Kidney glomerular epithelial cell (primary cell): ENCODE results near the gene ANP32A.
"Not testable (repeated sequence)": the region's sequence is repeated elsewhere in the genome, so short reads cannot be mapped to it uniquely, and the experiment has no call there.

Experiments
- DNase-seq: peaks from one replicate; lab custom pipeline; 2025; lab: John Stamatoyannopoulos, UW

The ANP32A gene

DNA sequence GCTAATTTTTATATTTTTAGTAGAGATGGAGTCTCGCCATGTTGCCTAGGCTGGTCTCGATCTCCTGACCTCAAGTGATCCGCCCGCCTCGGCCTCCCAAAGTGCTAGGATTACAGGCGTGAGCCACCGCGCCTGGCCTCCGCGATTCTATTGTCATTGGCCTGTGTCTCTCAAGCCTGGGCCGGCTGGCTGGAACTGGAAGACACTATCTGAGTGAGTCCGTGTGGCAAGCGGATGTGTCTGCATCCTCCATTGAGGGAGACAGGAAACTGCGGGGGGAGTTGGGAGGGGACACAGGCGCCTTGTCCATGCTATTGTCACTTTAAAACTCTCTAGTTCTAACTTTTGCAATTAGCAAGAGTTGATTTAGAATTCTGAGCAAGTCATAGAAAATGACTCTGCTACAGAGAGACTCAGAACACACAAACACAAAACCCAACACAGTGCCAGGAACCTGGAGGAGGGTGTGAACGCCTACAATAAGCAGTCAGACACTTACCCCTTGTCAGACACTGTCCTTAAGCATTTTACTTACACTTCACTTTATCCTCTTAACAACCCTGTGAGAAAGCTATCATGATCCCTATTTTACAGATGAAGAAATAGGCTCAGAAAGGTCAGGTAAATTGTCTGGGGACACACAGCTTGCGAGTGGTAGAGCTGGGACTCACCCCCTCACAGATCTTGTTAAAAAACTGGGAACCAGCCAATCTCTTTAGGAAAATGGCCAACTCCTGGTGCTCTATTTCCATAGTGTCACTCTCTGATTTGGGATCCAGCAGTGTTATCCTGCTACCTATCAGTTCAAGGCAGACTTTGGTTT is 38.7 kb downstream of the ANP32A start:
- no peak for DNase-seq

DNA sequence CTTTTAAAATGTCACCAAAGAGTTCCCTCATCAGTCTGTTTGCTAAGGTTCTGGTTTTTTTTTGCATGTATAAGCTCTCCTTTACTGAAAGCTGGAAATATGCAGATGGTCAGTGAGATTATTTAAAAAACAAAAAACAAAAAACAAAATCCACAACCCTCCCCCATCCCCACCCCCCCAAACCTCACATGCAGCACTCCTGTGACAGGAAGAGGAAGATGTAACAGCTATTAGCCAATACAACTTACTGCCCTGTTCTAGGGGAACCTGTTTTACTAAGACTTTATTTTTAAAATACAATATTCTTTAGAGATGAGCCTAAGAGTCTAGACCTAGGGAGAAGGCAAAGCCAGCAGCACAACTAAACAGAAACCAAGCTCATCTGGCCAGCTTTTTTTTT is 39.5 kb downstream of the ANP32A start:
- DNase-seq: no peak

DNA sequence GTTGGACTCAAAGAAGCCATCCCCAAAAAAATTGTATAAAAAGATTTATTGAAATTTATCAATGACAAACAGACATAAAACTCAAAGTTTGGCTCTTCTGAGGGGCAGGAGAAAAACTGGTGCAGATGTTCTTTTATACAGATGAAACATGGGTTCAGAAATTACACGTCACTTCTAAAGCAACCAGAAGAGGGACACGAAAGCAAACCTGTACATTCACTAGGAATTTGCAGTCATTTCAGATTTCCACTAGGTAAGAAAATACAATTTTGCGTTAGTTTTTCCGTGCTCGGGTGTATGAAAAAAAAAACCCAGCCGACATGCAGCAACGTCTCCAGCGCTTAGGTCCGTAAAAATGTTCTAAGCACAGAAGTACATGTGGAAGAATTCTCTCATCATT is 41.8 kb downstream of the ANP32A start:
- no peak for DNase-seq

DNA sequence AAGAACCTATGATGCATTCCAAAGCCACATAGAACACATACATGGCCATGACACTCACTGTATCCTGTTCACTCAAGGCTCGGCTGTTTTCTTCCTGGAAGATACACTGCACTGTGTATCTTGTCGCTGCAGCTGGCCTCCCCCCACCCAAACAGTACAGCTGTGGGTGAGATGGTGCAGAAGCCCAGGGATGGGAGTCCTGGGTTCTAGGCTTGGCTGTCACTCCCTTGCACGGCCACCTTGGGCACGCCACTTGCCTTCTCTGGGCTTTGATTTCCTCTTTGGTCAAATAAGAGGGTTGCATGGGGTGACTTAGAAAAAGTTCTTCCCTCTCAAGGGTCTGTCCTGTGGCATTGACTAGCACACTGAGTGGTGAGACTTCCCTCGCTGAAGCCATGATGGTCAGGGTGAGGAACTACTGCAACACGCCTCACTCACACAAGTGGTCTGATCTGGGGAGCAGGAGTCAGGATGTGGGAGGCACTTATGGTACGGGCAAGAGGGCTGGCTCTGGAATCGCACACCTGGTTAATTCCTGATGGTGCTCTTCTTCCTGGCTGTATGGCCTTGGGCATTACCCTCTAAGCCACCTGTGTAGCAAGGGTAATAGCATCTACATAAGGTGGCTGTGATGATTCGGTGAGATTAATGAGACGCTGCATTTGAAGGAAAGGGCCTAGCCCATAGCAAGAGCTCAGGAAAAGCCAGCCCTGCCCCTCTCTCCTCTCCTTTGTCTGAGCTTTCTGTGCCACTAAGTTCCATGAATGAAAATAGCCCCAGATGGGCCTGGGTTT is 44.0 kb downstream of the ANP32A start:
- DNase-seq: no peak

DNA sequence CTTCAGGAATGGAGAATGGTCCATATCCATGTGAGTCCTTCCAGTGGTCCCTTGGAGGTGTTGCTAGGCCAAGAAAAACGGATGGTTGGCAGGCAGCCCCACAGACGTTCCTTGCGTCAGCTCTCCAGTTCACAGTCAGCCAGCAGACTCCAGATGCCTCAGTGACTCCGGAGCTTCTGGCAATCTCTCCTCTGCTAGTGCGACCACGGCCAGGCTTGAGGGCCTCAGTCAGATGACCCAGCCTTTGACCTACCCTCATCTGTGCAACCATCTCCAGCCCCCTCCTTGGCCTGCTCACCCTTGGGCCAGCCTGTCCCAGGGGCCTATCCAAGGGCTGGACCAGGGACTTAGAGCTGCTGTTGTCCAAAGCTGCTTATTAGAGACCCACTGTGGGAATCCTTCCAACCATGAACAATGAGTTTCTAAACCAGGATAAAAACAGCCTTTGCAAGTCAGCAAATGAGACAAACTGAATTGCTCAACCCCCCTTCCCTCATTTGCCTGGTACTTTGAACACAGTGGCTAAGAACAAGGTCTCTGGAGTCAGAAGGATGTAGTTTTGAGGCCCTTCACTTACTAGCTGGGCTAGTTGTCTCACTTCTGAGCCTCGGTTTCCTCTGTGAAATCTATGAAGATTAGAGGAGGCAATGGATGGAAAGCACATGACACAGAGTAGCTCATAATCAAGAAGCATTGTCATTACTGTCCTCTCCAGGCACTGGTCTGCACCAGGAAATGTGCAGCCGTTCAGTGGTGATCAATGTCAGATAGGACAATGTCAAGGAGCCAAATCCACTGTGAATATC is 44.8 kb downstream of the ANP32A start:
- no peak for DNase-seq

DNA sequence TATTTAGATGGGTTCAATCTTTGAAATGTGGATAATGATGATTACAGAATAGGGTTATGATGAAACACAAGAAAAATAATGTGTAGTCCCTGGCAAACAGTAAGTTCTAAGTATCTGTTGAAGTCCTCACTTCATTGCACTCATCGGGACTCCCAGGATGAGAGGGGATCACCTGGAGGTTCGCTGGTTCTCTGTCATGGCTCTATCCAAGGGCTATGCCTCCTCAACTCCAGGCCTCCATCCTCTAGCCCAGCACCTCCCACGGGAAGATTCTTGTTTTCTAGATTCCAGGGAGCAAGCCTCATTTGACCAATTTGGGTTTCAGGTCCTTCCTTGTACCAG is 45.5 kb downstream of the ANP32A start:
- DNase-seq: no peak

DNA sequence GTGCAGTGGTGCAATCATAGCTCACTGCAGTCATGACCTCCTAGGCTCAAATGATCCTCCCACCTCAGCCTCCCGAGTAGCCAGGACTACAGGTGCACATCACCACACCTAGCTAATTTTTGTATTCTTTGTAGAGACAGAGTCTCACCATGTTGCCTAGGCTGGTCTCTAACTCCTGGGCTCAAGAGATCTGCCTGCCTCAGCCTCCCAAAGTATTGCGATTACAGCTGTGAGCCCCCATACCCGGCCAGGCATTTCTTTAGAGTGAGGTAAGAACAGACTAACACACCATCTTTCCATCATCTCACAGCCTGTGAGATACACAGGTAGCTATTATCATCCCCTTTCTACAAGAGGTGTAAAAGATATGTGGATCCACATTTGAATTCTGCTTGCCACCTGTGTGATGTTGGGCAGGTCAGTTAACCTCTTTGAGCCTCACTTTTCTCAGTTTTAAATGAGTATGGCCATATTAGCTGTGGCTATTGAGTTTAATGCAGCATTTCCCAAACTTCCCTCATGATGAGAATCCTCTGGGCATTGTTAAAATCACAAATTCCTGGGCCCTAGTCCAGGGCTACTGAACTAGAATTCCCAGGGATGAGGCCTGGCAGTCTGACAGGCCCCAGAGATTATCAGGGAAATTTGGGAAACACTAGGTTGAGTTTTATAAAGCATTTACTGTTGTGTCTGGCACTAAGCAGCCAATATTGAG is 46.0 kb downstream of the ANP32A start:
- no peak for DNase-seq

DNA sequence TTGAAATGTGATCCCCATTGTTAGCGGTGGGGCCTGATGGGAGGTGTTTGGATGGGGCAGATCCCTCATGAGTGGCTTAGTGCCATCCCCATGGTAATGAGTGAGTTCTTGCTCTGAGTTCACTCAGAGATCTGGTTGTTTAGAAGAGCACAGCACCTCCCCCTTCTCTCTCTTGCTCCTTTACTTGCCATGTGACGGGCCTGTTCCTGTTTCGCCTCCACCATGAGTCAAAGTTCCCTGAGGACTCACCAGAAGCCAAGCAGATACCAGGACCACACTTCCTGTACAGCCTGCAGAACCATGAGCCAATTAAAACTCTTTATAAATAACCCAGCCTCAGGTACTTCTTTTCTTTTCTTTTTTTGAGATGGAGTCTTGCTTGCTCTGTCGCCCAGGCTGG is 46.6 kb downstream of the ANP32A start:
- DNase-seq: no peak

DNA sequence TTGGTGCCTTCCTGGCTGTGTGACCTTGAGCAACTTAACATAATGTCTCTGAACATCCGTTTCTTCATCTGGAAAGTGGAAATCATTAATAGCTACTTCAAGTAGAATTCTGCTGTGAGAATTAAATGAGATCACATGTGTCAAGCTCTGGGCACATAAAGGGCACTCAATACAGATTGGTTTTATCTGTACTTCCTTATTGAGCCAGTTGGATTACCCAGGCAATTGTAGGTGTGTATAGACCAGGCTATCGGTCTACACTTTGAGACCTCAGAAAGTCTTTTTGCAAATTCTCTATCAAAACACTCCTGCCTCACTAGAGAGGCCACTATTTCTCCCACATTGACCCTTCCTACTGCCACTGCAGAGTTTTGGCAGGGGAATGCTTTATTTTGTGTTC is 47.7 kb downstream of the ANP32A start:
- no peak for DNase-seq

DNA sequence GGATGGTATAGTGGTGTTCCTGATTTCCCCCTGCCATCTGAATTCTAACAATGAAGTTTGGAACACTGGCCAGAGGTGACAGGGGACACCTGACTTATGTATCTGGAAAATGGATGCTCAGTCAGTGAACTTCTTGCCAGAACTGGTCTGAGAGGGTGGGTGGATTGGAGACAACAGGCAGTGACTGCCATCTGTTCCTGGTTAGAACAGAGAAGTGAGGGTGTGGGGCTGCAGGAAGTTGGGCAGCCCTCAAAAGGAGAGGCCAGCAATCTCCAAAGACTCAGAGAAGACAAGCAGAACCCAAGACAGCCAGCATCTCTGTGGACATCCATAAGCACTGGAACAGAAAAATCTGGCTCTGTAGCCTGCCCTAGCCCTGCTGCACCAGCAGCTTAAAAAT is 50.5 kb downstream of the ANP32A start:
- DNase-seq: no peak

DNA sequence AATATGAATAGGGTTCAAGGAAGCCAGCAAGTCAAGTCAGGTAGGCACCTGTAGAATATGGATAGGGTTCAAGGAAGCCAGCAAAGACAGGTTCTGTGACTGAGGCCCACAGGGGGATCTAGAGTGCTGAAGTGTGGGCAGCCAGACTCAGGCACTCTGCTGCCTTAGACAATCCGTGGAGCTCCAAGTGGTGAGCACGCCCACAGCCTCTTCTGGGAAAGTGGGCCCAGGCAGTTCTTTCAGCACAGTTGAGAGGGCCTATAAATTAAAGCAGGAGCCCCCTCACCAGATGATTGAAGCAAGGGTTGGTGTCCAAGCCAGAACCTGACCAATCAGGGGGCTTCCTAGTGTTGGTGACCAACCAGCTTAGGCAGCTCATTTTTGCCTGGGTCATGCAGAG is 51.0 kb downstream of the ANP32A start:
- DNase-seq: no peak

DNA sequence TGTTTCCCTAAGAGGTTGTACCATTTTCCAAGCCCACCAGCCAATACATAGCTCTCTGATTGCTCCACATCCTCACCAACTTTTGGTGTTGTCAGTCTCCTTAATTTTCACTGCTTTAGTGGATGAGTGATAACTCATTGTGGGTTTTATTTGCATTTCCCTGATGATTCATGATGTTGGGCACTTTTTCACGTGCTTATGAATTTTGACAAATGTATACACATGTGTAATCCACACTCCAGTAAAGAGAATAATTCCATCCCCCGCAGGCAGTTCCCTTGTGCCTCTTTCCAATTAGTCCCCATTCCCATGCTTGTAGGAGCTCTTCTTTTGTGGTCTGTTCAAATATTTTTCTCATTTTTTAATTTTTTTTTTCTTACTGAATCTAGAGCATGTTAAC is 52.4 kb downstream of the ANP32A start:
- DNase-seq: no peak

DNA sequence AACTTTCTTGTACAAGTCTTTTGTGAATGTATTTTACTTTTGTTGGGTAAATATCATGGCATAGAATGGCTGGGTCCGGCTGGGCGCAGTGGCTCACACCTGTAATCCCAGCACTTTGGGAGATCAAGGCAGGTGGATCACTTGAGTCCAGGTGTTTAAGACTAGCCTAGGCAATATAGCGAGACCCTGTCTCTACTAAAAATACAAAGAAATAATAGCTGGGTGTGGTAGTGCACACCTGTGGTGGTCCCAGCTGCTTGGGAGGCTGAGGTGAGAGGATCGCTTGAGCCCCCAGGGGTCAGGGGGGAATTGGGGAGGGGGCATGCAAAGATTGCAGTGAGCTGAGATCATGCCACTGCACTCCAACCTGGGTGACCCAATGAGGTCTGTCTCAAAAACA is 52.9 kb downstream of the ANP32A start:
- no peak for DNase-seq

DNA sequence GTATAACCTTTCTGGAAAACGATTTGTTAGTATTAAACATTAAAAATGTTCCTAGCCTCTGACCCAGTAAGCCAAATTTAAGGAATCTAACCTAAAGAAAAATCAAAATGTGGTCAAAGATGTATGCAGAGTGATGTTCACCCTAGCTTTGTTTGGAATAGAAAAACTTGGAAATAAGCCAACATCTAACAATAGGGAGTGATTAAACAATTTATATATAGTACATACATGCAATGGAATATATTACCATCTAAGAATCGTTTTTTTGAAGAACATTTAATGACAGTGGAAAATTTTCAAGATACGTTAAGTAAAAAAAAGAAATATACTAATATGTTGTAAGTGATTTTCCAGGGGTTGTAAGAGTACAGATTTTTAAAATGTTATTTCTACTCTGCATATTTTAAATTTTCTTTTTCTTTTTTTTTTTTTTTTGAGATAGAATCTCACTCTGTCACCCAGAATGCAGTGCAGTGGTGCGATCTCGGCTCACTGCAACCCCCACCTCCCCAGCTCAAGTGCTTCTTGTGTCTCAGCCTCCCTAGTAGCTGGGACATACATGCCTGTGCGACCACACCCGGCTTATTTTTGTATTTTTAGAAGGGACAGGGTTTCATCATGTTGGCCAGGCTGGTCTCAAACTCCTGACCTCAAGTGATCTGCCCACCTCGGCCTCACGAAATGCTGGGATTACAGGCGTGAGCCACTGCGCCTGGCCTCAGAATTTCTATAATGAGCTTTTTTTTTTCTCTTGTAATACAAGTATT is 54.9 kb downstream of the ANP32A start:
- no peak for DNase-seq

DNA sequence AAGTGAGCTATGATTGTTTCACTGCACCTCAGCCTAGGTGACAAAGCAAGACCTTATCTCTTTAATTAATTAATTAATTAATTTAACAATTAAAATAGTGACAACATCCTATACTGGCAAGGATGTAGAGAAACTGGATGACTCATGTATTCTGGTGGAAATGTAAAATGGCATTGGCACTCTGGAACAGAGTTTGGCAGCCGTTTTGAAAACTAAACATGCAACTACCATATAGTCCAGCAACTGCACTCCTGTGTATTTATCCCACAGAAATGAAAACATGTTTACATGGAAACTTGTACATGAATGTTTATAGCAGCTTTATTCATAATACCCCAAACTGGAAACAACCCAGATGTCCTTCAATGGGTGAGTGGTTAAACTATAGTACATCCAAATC is 56.6 kb downstream of the ANP32A start:
- no peak for DNase-seq

DNA sequence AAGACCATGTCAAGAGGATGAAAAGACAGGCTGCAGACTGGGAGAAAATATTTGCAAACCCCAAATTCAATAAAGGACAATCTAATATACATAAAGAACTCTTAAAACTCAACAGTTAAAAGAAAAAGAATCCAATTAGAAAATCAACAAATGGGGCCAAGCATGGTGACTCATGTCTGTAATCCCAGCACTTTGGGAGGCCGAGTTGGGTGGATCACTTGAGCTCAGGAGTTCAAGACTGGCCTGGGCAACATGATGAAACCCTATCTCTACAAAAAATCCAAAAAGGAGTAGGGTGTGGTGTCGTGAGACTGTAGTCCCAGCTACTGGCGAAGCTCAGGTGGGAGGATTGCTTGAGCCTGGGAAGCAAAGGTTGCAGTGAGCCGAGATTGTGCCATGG is 57.6 kb downstream of the ANP32A start:
- DNase-seq: no peak

DNA sequence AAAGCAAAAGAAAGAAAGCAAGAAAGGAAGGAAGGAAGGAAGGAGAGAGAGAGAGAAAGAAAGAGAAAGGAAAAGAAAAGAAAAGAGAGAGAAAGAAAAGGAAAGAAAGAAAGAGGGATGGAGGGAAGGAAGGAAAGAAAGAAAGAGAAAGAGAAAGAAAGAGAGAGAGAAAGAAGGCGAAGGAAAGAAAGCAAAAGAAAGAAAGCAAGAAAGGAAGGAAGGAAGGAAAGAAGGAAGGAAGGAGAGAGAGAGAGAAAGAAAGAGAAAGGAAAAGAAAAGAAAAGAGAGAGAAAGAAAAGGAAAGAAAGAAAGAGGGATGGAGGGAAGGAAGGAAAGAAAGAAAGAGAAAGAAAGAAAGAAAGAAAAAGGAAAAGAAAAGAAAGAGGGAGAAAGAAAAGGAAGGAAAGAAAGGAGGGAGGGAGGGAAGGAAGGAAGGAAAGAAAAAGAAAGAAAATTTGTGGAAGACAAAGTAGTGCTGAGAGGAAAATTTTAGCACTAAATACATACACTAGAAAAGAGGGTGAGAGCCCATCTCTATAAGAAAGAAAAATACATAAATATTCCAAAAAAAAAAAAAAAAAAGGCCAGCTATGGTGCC is 60.6 kb downstream of the ANP32A start:
- not testable (repeated sequence) for DNase-seq

DNA sequence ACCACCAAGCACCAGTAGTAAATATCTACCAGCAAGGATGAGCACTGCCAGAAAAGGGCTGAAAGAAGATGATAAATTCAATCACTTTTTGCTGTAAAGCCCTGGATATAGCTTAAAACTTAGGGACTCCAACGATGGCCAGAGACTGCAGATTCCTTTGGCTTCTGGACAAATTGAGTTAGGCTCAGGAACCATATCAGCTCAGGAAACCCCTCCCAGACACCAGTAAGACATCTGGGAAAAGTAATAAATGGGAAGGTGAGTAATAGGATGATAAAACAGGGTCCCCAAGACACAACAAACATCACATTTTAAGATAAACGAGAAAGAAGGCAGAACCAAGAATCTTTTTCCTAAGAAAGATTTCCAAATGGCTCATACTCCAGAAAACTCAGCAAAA is 65.0 kb downstream of the ANP32A start:
- no peak for DNase-seq

DNA sequence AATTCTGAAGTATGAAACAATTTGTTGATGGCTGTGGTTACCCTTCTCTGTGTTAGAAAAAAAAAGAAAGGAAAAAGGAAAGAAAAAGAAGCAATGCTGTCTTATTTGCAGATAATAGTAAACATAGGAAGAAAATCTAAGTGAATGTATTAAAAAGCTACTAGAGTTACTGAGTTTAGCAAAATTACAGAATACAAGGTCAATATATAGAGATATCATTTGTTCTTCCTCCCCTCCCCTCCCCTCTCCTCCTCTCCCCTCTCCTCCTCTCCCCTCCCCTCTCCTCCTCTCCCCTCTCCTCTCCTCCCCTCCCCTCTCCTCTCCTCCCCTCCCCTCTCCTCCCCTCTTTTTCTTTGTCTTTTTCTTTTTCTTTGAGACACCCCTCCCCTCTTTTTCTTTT is 69.1 kb downstream of the ANP32A start:
- DNase-seq: no peak

DNA sequence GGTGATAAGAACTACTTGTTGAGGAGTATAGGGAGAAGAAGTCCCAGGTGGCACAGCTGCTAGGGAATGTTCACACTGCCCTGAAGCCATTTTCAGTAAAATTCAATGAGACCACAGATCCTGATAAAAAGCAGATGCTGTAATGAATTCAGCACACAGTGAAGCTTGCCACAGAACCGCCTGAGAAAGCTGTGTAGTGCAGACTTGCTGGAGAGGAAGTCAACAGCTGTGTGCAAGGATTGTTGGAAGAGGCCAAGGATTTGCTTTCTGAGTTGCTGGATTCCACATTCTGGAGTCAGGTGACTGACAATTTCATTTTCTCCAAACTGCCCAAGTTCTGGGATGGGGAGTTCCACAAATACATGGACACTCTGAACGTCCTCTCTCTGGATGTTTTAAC is 70.9 kb downstream of the ANP32A start:
- no peak for DNase-seq

DNA sequence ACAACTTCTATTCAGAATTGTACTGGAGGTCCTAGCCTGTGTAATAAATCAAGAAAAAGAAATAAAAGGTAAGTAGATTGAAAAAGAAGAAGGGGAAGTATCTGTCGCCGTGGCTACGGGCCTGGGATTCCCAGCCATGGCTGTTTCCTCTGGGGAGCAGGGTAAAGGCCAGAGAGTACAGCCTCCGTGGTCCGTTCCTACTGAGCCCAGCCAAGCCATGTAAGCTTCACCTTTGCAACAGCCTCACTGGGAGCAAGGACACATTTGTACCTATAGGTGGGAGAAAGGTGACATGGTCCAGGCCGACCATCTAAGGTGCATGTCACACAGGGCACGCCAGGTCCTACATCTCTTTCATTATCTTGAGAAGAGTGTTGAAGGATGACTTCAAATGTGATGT is 71.3 kb downstream of the ANP32A start:
- DNase-seq: no peak
